Muscle layer of duodenum (tissue), 2 donors: ENCODE measurements around the gene SLC13A5.
"Not testable (repeated sequence)": the region's sequence is repeated elsewhere in the genome, so short reads cannot be mapped to it uniquely, and the experiment has no call there.

Experiments
- H3K27ac ChIP-seq: one replicate; pipeline ENCODE4 v1.7.0; 2013; ENCODE audit warnings: mild to moderate bottlenecking, low read length
- H3K27me3 ChIP-seq: one replicate; pipeline ENCODE4 v1.7.0; 2013; ENCODE audit warnings: low read depth, mild to moderate bottlenecking, control low read depth, low read length
- H3K36me3 ChIP-seq, 2 donors: one replicate each; pipeline ENCODE4 v1.7.0; 2013; ENCODE audit warnings: low read length in 2 of 2, control low read depth in 1 of 2, mild to moderate bottlenecking in 1 of 2; ENCODE audit not compliant: insufficient read depth in 2 of 2, control insufficient read depth in 1 of 2
- H3K4me1 ChIP-seq, 2 donors: one replicate each; pipeline ENCODE4 v1.7.0; 2013; ENCODE audit warnings: low read length in 2 of 2, mild to moderate bottlenecking in 2 of 2, control low read depth in 1 of 2, moderate library complexity in 1 of 2; ENCODE audit not compliant: insufficient read depth in 2 of 2, control insufficient read depth in 1 of 2
- H3K4me3 ChIP-seq, 2 donors: one replicate each; pipeline ENCODE4 v1.7.0; 2013; ENCODE audit warnings: low read length in 2 of 2, low read depth in 1 of 2, mild to moderate bottlenecking in 1 of 2
- H3K9me3 ChIP-seq, 2 donors: one replicate each; pipeline ENCODE4 v1.7.0; 2013; ENCODE audit warnings: low read length in 2 of 2, control low read depth in 1 of 2, mild to moderate bottlenecking in 1 of 2; ENCODE audit not compliant: control insufficient read depth in 1 of 2
- donor health status: healthy.

SLC13A5 gene

DNA sequence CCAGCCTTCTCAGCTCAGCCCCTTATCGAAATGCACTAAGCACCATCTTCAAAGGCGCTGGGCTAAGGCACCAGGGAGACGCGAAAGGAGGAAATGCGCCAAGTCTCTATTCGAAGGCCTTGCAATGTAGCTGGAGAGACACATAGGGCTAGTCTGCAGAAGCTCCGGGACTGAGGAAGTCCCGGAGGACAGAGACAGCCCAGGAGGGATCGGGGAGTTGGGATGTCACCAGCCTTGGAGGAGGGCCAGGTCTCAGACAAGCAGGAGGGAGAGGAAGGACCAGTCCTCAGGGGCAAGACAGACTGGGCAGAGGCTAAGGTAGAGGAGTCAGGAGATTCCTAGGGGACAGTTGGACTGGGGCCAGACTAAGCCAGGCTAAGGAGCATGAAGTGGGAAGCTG lies 53.1 kb downstream of the SLC13A5 start:
- peaks cover 4% of the 10 kb centered on the region for H3K27me3 ChIP-seq

GRCh38 chr17:6658411-6658810 lies 54.8 kb downstream of the SLC13A5 start:
- H3K27me3 ChIP-seq: peaks cover 13% of the 10 kb centered on the region
- H3K27ac ChIP-seq, H3K4me3 ChIP-seq, H3K9me3 ChIP-seq, H3K36me3 ChIP-seq: not testable (repeated sequence)
- peaks cover 0 to 13% of the 10 kb centered on the region in 2 donors for H3K4me1 ChIP-seq

More for the DNA sequence above, 53.1 kb downstream of the SLC13A5 start:
- Histone ChIP-seq H3K9me3 (no peaks in the 10 kb centered on the region), H3K36me3 (no peaks in the 10 kb centered on the region), H3K27ac (no peak overlapping the region), H3K4me3 (no peak overlapping the region), H3K4me1 (peaks cover 0 to 5% of the 10 kb centered on the region in 2 donors)

- H3K36me3 ChIP-seq: no peaks in the 10 kb centered on the region
- H3K4me3 ChIP-seq: no peak overlapping the region
- H3K27me3 ChIP-seq: peaks cover 13% of the 10 kb centered on the region
- peaks cover 0 to 13% of the 10 kb centered on the region in 2 donors for H3K4me1 ChIP-seq
- no peaks in the 10 kb centered on the region for H3K9me3 ChIP-seq
- no peak overlapping the region for H3K27ac ChIP-seq
Observed at GRCh38 chr17:6657633-6658287, 55.4 kb downstream of the SLC13A5 start.

GRCh38 chr17:6656797-6657632 lies 56.2 kb downstream of the SLC13A5 start:
- not testable (repeated sequence) for H3K4me3 ChIP-seq, H3K27ac ChIP-seq, H3K36me3 ChIP-seq, H3K9me3 ChIP-seq
- H3K4me1 ChIP-seq: peaks cover 4 to 18% of the 10 kb centered on the region in 2 donors
- H3K27me3 ChIP-seq: peaks cover 13% of the 10 kb centered on the region

DNA sequence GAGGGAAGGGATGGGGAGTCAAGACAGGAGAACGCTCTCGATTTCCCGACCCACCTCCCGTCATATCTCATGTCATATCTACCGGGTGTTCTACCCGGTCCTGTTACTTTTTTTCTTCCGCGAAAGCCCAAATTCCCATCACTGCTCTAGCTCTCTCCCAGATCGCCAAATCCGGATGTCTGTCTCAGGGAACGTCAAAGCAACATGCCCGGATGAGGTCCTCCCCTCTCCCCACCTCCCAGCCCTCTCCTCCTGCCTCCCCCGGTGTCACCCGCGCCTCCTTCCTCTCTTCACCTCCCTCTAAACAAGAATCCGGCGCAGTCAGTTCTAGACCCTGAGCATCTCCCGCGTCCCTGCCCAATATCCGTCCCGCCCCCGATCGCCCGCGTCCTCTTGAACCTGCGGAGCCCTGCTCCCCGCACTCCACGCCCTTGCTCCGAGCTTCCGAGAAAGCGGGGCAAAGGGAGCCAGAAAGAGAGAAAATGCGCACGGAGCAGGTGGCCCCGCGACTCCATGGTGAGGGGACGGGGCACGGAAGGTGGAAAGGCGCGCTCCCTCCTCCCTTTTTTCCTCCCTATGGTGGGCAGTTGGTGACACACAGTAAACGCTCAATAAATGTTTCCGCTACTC lies 57.3 kb downstream of the SLC13A5 start:
- peaks cover 13% of the 10 kb centered on the region for H3K27me3 ChIP-seq
- H3K27ac ChIP-seq, H3K9me3 ChIP-seq, H3K36me3 ChIP-seq: not testable (repeated sequence)
- H3K4me3 ChIP-seq: peak overlapping the region in 1 of 2 donors; percentile 26
- peaks cover 4 to 23% of the 10 kb centered on the region in 2 donors for H3K4me1 ChIP-seq

DNA sequence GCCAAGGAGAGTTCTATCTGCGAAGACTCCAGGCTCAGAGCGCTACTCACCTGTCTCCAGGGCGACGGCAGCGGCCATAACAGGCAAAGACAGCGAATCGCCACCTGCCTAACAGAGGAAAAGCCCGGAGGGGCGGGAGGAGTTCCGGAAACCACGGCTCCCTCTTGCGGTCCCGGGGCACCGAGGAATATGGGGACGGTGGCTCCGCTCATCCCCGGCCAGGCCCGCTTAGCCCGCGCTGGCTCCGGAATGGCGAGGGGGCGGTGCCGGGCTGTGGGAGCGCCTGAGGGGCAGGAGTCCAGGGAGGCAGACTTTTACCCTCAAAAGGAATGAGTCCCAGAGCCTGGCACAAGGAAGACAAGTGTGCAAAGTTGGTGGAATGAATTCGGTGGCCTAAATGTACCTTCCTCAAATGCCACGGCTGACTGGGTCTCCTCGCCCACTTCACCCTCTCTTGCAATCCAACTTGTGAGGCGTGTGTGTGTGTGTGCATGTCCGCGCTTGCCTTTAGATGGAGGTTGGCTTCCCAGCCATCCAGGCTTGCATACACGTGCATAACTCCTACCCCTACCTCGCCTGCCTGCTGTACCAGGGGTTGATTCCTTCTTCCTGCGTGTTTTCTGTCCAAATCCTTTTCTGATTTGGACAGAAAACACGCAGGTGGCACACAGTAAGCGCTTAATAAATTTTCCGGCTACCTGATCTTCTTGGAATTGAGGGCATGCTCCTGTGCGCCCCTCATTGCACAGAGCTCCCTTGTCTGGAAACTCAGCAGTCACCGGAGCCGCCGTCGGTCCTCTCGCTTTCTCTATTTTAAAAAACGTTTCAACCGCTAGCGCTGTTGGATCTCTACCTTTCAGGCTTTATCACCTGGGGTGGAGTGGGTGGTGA lies 58.1 kb downstream of the SLC13A5 start:
- H3K4me3 ChIP-seq: peak overlapping the region; percentile 5 to 26
- no peaks in the 10 kb centered on the region for H3K9me3 ChIP-seq
- H3K36me3 ChIP-seq: no peaks in the 10 kb centered on the region
- peaks cover 9 to 29% of the 10 kb centered on the region in 2 donors for H3K4me1 ChIP-seq
- H3K27ac ChIP-seq: no peak overlapping the region
- H3K27me3 ChIP-seq: peaks cover 13% of the 10 kb centered on the region

DNA sequence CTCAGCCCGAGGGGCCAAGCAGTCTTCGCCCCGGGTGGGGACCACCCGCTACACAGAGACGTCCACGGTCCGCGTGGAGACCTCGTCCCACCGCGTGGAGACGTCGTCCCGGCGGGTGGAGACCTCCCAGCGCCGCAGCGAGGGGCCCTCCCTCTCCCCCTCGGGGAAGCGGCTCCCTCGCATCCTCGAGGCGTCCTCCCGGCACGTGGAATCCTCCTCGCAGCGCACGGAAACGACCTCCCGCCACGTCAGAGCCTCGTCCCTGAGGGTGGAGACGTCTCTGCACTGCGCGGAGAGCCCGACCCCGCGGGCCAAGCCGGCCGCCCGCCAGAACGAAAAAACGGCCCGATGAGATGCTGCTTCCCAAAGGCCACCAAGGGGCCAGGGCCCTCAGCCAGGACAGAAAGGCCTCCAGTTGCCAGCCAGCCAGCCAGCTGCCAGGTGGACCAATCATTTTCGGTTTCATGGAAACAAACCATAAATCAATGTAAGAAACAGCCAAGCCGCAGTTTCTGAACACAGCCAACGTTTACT lies 61.2 kb downstream of the SLC13A5 start:
- H3K36me3 ChIP-seq: peaks cover 17 to 23% of the 10 kb centered on the region in 2 donors
- peaks cover 13 to 37% of the 10 kb centered on the region in 2 donors for H3K4me1 ChIP-seq
- H3K27ac ChIP-seq: peak overlapping the region; percentile 31
- peak overlapping the region; percentile 84 to 99 for H3K4me3 ChIP-seq
- H3K9me3 ChIP-seq: no peaks in the 10 kb centered on the region
- H3K27me3 ChIP-seq: peaks cover 13% of the 10 kb centered on the region

DNA sequence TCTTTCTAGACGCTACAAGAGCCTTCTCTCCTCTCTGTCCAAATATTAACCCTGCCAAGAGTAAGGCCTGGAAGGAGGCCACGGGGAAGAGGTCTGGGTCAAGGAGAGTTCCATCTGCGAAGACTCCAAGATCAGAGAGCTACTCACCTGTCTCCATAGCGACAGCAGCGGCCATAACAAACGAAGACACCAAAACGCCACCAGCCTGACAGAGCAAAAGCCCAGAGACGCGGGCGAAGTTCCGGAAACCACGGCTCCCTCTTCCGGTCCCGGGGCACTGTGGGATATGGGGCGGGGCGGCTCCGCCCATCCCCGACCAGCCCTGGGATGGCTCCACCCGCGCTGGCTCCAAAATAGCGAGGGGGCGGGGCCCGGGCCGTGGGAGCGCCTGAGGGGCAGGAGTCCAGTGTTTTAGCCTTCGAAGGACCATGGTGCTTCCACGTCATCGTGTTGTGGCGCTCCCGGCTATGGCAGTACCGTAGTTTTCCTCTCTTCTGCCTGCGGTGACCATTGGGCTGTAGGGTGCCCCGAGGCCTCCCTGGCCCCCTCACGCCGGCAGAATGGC lies 61.7 kb downstream of the SLC13A5 start, which contains the start of the genes C17orf100 and MED31:
Gene C17orf100 (plus strand): TSS at position 409 of the 565 bp plus-strand sequence. CDS start 152 bp downstream, at position 561.
Gene MED31 (minus strand): TSS at position 252 of the 565 bp plus-strand sequence. CDS start 77 bp downstream, at position 175.
- H3K9me3 ChIP-seq: no peaks in the 10 kb centered on the region
- H3K4me1 ChIP-seq: peaks cover 13 to 37% of the 10 kb centered on the region in 2 donors
- H3K27ac ChIP-seq: peak within 1 kb of the TSS; percentile 96
- peaks cover 17 to 24% of the 10 kb centered on the region in 2 donors for H3K36me3 ChIP-seq
- H3K4me3 ChIP-seq: peak within 1 kb of the TSS; percentile 84 to 99
- peaks cover 13% of the 10 kb centered on the region for H3K27me3 ChIP-seq

DNA sequence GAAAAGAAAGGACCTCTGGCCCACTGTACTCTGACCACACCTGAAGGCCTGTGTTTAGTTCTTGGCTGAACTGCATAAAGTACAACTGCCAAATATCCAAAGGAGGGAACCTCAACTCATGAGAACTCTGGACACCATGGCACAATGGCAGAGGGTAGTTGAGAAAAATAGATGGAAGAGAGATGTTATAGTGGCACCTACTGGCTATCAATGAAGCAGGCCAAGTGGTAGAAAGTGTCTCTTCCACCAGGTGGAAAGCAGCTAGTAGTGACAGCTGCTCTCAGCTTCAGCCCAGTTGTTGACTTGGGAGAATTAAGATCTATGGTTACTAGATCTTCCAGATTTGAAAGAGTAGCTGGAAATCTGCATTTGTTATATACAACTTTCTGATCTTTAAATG lies 65.0 kb downstream of the SLC13A5 start:
- H3K36me3 ChIP-seq: peaks cover 31 to 45% of the 10 kb centered on the region in 2 donors
- H3K4me3 ChIP-seq: no peak overlapping the region
- no peaks in the 10 kb centered on the region for H3K9me3 ChIP-seq
- no peak overlapping the region for H3K27ac ChIP-seq
- H3K27me3 ChIP-seq: no peaks in the 10 kb centered on the region
- H3K4me1 ChIP-seq: peaks cover 13 to 24% of the 10 kb centered on the region in 2 donors

DNA sequence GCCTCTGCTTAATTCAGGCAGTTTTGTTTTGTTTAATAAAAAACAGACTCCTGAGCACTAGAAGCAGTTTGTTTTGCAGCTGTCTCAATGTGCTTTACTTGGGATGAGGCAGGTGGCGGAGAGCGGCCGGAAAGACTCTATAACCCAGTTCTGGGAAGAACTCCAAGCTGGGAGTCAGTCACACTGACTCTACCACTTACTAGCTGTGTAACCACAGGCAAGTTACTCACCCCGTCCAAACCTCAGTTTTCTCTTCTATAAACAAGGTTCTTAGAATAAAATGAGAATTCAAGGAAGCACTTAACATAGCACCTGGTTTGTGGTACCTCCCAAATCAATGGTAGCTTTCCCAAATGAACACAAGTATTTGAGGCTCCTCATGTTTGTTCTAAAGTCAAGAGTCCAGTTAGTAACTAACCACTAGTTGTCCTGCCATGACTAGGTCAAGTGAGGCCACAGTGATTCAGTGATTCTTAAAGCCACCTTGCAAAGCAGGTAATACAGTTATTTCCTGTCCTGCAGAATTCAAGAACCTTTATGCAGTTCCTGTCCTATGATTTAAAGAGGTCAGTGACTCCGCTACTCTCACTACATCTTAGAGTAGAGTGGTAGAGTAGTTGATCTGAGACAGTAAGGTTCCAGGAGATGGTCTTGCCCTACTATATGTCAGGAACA lies 69.6 kb downstream of the SLC13A5 start:
- H3K27me3 ChIP-seq: no peaks in the 10 kb centered on the region
- no peaks in the 10 kb centered on the region for H3K9me3 ChIP-seq
- peaks cover 25 to 43% of the 10 kb centered on the region in 2 donors for H3K36me3 ChIP-seq
- H3K4me3 ChIP-seq: no peak overlapping the region
- peaks cover 0 to 23% of the 10 kb centered on the region in 2 donors for H3K4me1 ChIP-seq
- no peak overlapping the region for H3K27ac ChIP-seq
